SU-DHL-6 (cell line): ENCODE measurements around the gene APOM.

ENCODE experiments used
- CTCF ChIP-seq: fragments of 200-600 bp; sonication (generic); IDR thresholded peaks from one replicate; pipeline ENCODE4 v1.5.1; 2017; ENCODE audit warnings: antibody characterized with exemption, mild to moderate bottlenecking, low read length, moderate library complexity; ENCODE audit not compliant: insufficient read depth, poor library complexity, severe bottlenecking
- EZH2phosphoT487 ChIP-seq: fragments of 200-600 bp; sonication (generic), shearing (Covaris generic); conservative IDR thresholded peaks from 2 replicates; pipeline ENCODE4 v1.6.1; 2018; ENCODE audit warnings: mild to moderate bottlenecking, antibody characterized with exemption, low read length, moderate library complexity, mixed read lengths

DNA sequence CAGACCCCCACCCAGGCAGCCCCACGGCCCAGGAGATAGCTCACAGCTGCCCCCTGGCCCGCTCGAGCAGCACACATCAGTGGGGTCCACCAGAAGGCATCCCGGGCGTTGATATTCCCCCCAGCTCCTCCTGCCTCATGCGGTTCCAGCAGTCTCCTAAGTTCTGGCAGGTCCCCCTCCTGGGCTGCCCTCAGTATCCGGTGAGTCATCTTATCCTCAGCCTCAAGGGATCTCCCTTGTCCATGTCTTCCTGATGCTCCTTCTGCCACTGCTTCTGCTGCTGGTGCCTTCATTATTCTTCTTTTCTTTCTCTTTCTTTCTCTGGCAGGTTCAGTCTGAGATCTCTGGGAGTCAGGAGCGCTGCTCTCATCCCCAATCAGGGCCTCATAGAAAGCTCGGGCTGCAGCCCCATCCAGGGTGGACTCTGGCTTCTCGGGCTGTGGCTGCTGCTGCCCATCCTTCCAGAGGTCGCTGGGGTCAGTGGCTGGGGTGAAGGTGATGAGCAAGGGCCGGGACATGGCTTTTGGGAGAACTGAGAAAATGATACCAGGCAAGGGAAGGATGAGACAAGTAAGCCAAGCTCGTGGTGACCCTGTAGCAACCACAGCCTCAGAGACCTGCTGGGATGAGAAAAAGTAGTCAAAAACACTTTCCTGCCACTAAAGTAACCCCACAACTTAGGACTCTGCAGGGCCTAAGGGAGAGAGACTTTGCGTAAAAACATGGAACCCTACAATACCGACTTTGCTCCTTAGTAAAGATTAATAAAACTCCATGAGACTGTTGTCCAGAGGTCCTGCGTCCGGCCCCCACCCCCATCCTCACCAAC is 8.5 kb downstream of the APOM start:
- TF ChIP-seq CTCF (peak; percentile 43), EZH2phosphoT487 (no peak)
